Stimulated activated CD4-positive, alpha-beta T cell treated with anti-CD3 and anti-CD28 coated beads, Interleukin-15, amount 100 ng/mL, for 1 hour (primary cell): ENCODE results near the gene ORMDL2.
A peak's percentile ranks its signal among the peaks of the same experiment; 100 is the strongest.

Experiments
- DNase-seq, 2 donors: peaks; one replicate each; pipeline ENCODE4 v3.0.0-alpha.2; 2020; ENCODE audit warnings: low read depth in 1 of 2, low spot score in 1 of 2

ORMDL2 gene, protein sequence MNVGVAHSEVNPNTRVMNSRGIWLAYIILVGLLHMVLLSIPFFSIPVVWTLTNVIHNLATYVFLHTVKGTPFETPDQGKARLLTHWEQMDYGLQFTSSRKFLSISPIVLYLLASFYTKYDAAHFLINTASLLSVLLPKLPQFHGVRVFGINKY

GRCh38 chr12:55817345-55818139 is at the start of gene ORMDL2, which contains the start of gene SARNP:
ORMDL2 (plus strand) TSS chr12:55818041; CDS start chr12:55819000, 959 bp downstream.
SARNP (minus strand) TSS chr12:55817724; CDS start chr12:55817701, 23 bp downstream.
- peak; percentile 83 to 91 for DNase-seq

DNA sequence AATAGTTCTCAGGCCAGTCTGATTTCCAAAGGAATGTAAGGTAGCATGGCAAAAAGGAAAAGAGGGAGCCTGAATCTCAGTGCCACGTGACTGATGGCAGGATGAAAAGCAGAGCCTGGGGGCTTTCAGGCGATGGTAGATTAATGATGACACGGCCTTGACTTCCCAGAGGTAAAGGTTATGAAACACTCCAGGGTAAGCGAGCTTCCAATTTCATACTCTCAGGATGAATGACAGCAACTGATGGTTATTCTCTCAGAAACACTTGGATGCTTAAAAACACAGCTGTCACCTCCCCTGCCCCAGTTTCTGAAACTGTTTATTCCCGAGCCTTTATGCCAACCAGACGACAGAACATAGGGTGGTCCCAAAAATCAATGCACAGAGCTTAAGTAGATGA is 46.1 kb upstream of the ORMDL2 start:
- no peak for DNase-seq

- no peak for DNase-seq
Observed at GRCh38 chr12:55777856-55778255, 40.0 kb upstream of the ORMDL2 start.

- no peak for DNase-seq
Observed at GRCh38 chr12:55780685-55781084, 37.2 kb upstream of the ORMDL2 start.

GRCh38 chr12:55788546-55788945 is 29.3 kb upstream of the ORMDL2 start:
- DNase-seq, result no peak

GRCh38 chr12:55789171-55789570 is 28.7 kb upstream of the ORMDL2 start:
- DNase-seq, result no peak

DNA sequence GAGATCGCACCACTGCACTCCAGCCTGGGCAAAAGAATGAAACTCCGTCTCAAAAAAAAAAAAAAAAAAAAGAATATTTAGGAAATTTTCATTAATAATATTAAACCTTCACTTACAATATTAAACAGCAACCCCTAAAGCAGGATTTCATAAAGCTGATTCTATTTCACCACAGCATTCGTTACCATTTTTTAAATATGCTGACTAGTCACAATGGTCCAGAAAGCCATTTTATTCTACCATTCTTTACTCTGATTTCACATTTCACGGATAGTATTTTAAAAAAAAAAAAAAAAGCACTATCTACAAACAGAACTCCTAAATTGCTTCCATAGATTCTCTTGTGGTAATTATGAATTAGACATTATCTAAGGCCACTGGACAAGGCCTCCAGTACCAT is 27.9 kb upstream of the ORMDL2 start:
- no peak for DNase-seq

DNA sequence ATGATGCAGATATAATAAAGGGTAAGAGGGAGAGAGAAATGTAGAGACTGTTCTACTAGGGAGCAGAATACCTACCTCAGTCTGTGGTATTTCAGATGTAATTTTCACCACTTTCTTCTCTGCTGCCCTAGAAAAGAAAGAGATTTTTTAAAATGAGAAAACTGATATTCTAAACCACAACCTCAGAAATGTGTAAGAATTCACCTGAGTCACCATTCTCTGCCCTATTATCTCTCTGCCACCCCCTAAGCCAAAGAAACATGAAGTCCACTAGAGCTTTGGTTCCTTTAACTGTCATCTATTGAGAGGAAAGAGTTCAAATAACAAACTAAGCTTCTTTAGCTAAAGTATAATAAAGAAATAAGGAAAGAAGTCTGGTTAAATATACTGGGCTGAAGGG is 21.9 kb upstream of the ORMDL2 start:
- DNase-seq, result no peak

GRCh38 chr12:55797068-55797467 is 20.8 kb upstream of the ORMDL2 start:
- no peak for DNase-seq

GRCh38 chr12:55797550-55797949 is 20.3 kb upstream of the ORMDL2 start:
- no peak for DNase-seq

GRCh38 chr12:55806982-55807381 is 10.9 kb upstream of the ORMDL2 start:
- no peak for DNase-seq

DNA sequence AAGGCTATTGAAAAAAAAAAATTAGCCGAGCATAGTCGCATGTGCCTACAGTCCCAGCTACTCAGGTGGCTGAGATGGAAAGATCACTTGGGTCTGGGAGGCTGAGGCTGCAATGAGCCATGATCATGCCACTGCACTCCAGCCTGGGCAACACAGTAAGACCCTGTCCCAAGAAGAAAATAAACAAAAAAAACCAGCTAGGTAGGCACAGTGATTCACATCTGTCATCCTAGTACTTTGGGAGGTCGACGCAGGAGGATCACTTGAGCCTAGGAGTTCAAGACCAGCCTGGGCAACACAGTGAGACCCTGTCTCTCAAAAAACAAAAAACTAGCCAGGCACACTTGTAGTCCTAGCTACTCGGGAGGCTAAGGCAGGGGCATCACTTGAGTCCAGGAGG is 8.6 kb upstream of the ORMDL2 start:
- DNase-seq, result no peak

GRCh38 chr12:55812088-55812487 is 5.8 kb upstream of the ORMDL2 start:
- DNase-seq, result no peak

DNA sequence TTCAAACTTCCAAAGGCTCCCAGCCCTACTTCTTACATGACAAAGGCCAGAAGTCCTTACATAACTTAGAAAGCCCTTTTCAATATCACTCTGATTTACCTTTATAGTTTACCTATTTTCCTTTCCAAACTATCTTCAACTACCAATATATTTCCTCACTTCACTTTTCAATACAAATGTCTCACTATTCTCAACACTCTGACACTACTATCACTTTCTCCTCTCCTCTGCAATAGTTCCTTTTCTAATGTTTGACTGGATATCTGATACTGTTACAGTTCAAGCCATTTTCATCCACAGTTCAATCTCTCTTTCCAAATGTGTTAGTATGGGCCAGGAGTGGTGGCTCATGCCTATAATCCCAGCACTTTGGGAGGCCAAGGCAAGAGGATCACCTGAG is 3.6 kb upstream of the ORMDL2 start:
- DNase-seq, result no peak

DNA sequence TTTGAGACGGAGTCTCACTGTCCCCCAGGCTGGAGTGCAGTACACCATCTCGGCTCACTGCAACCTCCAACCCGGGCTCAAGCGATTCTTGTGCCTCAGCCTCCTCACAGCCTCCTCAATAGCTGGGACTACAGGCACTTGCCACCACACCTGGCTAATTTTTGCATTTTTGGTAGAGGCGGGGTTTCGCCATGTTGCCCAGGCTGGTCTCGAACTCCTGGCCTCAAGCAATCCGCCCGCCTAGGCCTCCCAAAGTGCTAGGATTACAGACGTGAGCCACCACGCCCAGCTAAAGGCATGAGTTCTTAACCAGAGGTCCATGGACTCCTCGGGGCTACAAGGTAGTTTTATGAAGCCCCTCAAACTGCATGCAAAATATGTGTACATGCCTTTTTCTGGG is 2.4 kb upstream of the ORMDL2 start:
- no peak for DNase-seq

GRCh38 chr12:55816881-55817344 is 928 bp upstream of the ORMDL2 start:
- no peak for DNase-seq

DNA sequence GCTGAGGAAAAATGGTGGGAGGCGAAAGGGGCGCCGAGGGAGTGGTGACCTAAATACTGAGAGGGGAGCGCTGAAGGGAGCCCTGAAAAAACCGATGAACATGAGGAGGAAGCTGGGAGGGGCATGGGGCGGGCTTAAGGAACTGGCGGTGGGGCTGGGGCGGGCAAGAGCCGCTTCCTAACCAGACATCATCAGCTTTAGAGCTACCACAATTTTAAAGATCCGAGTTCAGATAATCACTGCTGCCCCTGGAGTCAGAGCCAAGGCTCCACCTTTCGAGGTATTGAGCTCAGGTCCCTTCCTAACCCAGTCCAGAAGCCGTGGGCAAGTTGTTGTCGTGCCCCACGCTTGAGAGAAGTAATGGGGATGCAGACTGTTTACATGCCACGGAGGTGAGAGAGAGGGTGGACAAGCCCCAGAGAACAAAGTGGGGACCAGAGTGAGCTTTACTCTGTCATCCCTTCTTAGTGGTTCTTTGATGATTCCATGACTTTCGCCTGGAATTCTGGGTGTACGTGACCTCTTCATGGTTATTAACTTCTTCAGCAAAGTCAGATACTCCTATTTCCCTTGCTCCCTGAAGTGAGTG is 393 bp downstream of the ORMDL2 start:
- no peak for DNase-seq

- DNase-seq, result no peak
Observed at GRCh38 chr12:55818886-55819285, 1.0 kb downstream of the ORMDL2 start.

- DNase-seq, result no peak
Observed at GRCh38 chr12:55820679-55821078, 2.8 kb downstream of the ORMDL2 start.

- DNase-seq, result no peak
Observed at GRCh38 chr12:55822228-55822627, 4.4 kb downstream of the ORMDL2 start.

DNA sequence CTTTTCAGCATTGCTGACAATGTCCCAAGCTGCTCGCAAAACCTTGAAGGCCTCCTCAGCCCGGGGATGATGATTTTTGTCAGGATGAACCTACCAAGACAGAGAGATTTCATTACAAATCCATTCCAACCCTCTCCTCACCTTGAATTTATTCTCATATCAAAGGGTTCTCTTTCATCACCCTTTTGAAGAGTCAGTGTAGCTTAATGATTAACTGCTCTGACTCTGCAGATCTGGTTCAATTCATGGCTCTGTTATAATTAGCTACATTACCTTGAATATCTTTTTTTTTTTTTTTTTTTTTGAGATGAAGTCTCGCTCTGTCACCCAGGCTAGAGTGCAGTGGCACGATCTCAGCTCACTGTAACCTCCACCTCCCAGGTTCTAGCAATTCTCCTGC is 5.6 kb downstream of the ORMDL2 start:
- no peak for DNase-seq

DNA sequence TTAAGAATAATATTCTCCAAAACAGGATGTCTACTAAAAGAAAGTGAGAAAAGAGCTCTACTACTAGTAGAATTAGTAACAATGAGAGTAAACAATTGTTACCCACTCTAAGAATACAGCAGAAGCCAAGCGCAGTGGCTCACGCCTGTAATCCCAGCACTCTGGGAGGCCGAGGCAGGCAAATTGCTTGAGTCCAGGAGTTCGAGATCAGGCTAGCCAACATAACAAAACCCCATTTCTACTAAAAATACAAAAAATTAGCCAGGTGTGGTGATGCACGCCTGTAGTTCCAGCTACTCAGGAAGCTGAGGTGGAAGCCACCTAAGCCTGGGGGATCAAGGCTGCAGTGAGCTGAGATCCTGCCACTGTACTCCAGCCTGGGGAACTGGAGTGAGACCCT is 6.9 kb downstream of the ORMDL2 start:
- no peak for DNase-seq
